GM12872 (cell line): ENCODE results near the gene GMEB2.

Source experiments
- CTCF ChIP-seq: IDR thresholded peaks from 3 replicates; pipeline ENCODE4 v1.5.1; 2011; ENCODE audit warnings: low read depth, mild to moderate bottlenecking, low read length, moderate library complexity; ENCODE audit not compliant: insufficient read depth

The GMEB2 gene

DNA sequence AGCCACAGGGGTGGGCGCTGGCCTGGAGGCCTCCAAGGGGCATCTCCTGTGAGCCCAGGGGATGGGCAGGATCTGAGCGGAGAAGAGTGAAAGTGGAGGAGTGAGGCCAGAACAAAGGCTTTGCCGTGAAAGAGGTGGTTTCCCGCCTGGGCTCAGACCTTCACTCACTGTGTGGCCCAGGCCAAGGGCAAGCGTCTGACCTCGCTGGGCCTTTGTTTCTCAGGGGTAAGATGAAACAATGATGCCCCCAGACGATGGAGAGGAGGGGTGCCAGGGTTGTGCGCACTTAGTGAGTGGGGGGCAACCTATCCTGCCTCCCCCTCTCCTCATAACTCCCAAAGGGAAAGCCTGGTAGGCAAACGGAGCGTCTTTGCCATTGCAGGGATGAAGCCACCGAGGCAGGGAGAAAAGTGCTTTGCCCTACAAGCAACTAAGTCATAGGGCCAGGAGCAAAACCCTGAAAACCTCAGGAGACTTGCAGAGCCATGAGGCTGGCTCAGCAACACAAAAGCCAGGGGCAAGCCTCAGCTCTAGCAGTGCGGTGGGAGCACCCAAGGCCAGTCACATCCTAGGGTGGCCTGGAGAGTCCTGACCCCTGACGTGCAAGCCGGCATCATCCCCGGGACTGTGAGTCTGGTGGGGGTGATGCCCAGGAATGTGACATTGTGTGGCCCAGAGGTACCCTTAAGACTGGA, 27.2 kb upstream of the GMEB2 start:
- TF ChIP-seq CTCF: no peak

DNA sequence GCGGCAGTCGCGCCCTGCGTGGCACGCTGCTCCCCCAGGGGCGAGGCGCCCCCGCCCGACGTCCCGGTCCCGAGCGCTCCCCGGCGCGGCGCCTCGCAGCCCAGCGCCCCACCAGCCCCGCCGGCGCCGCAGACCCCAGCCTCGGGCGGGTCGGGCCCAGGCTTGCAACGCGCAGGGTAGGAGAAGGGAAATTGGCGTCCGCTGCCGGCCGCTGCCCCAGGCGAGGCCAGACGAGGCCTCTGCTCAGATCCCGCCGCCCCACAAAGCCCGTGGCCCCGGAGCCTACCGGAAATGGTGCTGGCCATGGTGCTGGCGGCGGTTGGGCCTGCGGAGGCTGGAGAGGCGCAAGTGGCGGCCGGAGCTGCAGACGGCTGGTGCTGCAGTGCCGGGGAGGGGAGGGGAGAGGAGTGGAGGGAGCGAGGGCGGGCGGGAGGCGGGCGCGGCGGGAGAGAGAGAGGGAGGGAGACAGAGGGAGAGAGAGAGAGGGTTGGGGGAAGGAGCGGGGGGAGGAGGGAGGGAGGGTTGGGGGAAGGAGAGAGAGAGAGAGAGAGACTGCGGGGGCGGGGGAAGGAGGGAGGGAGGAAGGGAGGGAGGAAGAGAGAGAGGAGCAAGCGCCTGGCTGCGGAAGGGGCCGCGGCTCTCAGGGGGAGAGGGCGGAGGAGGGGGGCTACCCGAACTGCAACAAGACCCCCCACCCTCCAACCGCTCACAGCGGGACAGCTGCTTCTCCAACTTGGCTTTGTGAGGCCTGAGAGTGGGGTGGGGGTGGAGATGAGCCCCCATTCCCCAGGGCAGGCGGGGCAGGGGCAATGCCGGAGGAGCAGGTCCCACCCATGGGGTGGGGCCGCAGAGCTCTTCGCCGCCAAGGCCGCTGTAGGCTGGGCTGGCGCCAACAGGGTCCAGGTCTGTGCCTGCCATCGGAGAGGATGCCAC, 26.4 kb upstream of the GMEB2 start, which contains the start of gene STMN3:
Gene STMN3 (minus strand): TSS at position 384 of the 933 bp plus-strand sequence. CDS start 79 bp downstream, at position 305.
- no peak for TF ChIP-seq CTCF

GRCh38 chr20:63652192-63652980, 25.5 kb upstream of the GMEB2 start:
- no peak for TF ChIP-seq CTCF

DNA sequence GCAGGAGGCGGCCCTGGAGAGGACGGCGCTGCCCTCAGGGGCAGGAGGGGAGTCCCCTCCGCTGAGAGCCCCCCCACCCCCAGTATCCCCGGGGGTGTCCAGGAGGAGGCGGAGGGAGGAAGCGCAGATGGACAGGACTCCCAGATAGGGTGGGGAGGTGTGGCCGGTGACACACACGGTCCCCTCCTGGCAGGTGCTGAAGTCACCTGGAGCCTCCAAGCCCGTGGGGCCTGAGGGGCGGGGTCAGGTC, 25.0 kb upstream of the GMEB2 start:
- TF ChIP-seq CTCF: no peak

GRCh38 chr20:63648895-63649589, 22.1 kb upstream of the GMEB2 start:
- TF ChIP-seq CTCF: no peak

GRCh38 chr20:63648190-63648589, 21.3 kb upstream of the GMEB2 start:
- no peak for TF ChIP-seq CTCF

GRCh38 chr20:63645218-63645617, 18.3 kb upstream of the GMEB2 start:
- TF ChIP-seq CTCF: no peak
